ENCODE results near the gene HMX3. TPM values are rescaled to one million over a fixed set of nuclear protein-coding genes. Genes with fewer than 3 reads are reported as not detected.

Gene HMX3
- total RNA-seq, 1 experiment from 2014 or later = 0.45 TPM

DNA sequence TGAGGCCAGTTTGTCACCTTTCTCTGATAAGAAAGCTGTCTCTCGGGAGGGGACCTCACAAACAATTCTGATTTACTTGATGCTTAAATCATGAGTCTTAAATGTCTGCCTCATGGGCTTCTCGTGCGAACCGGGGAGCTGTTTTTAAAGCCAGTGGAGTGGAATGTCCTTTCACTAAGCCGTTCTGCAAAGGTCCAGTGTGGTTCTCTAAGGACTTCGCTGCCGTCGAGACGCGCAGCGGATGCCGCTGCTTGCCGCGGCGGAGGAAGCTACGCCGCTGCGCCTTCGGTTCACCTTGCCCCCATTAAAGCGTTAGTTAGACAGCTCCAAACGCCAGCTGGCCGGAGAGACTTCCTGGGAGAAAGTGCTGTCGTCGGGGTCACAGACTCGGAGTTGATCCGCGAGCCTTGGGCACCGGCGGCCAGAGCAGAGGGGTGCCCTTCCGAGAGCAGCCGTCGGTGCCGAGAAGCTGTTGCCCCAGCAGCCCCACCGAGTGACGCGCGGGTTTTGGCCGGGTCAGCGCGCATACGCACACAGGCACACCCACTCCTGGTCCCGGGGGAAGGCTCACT is 1.3 kb upstream of the HMX3 start:
- DNase-seq (ENCODE audit: low spot score) = no peak

DNA sequence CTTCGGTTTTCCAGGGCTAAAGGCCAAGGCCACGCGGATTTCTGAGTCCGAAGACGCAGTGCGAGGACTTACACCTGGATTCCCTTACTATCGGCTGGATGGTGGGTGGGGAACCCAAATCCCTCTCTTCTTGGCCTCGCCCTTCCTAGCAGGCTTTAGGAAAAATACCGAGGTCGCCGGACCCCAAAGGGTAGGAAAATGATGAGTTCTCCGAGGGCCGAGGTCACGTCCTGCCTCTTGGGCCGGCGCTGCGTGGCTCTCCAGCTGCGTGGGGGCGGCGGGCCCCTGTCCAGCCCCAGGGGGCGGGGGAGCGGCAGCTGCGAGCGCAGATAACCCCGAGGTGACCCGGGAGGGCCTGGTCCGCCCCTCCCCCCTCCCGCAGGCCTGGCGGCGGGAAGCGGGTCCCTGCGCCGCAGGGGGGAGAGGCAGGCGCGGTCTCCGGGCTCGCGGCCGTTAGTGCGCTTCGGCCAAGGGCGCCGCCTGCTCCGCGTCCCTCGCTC is 805 bp upstream of the HMX3 start:
- no peak for DNase-seq (ENCODE audit: low spot score)

DNA sequence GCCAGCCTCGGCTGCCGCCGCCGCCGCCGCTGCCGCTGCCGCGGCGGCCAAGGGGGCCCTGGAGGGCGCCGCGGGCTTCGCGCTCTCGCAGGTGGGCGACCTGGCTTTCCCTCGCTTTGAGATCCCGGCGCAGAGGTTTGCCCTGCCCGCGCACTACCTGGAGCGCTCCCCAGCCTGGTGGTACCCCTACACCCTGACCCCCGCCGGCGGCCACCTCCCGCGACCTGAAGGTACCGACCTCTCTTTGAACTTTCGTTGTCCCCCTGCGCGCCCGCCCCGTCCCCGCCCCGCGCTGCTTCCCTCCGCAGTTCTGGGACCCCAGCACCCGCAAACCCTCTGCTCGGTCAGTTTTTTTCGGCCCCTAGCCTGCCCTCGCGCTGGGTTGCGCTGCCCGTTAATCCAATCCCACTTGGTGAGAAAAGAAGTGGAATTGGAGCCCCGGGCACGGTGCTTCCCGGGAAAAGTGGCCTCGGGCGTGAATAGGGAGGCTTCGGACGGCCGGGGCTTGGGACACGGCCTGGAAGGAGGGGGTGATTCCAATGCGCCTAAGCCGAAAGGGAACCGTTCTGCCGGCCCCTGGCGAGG is 543 bp downstream of the HMX3 start:
- DNase-seq (ENCODE audit: low spot score) = no peak

DNA sequence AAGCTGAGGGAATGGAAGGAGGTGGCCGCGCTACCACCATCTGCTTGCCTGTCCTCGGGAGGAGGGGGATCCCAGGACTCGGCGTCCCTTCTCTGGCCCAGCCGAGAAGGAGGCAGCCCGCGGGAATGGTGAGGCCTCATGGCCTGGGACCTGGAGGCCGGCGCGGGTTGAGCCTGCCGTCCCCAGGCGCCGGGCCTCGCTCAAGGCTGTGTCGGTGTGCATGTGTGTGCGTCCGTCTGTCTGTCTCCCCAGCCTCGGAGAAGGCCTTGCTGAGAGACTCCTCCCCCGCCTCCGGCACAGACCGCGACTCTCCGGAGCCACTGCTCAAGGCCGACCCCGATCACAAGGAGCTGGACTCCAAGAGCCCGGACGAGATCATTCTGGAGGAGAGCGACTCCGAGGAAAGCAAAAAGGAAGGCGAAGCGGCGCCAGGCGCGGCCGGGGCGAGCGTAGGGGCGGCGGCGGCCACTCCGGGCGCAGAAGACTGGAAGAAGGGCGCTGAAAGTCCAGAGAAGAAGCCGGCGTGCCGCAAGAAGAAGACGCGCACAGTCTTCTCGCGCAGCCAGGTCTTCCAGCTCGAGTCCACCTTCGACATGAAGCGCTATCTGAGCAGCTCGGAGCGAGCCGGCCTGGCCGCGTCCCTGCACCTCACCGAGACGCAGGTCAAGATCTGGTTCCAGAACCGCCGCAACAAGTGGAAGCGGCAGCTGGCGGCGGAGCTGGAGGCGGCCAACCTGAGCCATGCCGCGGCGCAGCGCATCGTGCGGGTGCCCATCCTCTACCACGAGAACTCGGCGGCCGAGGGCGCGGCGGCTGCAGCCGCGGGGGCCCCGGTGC is 1.3 kb downstream of the HMX3 start:
- DNase-seq (ENCODE audit: low spot score) = no peak

DNA sequence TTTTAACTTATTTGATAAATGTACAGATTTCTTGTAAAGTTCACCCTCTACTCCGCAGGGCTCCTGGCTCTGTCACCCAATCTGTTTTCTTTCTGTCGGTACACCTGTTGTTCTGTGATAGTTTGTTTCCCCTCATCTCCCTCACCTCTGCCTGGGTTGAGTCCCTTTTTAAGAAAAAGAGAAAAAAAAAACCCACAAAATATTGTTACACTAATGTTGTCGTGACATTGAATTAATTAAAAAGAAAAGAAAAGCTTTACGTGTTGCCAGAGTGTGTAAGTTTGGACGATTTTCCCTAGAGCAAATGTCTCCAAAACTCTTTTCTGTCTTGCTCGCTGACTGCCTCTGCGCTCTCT is 3.4 kb downstream of the HMX3 start:
- DNase-seq (ENCODE audit: low spot score) = no peak

DNA sequence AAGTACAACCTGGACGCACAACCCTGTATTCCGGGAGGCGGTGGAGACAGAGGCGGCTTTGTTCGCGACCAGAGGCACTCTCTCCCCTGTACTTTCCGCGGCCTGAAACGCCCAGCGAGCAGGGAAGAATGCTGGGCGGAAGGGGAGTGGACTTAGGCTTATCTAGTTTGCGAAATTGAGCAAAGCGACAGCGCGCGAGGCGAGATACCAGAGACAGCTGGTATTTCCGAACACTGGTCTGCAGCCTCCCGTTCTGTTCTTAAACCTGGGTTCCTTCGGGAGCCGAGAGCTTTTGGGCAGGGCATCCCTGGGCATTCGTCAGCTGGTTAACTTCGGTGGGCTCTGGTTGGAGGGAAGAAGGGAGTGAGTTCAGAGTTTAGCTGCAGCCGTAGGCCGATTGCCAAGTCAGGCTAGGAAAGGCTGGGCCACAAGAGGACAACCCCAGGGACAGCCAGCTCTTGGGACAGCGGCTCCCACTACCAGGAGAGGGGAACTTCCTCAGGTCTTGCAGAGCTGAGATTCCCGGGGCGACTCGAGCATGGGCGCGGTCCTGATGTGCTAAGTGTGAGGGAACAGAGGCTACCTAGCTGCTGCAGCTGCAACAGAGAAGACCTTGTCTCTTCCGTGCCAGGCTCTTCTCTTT is 3.9 kb downstream of the HMX3 start:
- DNase-seq (ENCODE audit: low spot score) = no peak

DNA sequence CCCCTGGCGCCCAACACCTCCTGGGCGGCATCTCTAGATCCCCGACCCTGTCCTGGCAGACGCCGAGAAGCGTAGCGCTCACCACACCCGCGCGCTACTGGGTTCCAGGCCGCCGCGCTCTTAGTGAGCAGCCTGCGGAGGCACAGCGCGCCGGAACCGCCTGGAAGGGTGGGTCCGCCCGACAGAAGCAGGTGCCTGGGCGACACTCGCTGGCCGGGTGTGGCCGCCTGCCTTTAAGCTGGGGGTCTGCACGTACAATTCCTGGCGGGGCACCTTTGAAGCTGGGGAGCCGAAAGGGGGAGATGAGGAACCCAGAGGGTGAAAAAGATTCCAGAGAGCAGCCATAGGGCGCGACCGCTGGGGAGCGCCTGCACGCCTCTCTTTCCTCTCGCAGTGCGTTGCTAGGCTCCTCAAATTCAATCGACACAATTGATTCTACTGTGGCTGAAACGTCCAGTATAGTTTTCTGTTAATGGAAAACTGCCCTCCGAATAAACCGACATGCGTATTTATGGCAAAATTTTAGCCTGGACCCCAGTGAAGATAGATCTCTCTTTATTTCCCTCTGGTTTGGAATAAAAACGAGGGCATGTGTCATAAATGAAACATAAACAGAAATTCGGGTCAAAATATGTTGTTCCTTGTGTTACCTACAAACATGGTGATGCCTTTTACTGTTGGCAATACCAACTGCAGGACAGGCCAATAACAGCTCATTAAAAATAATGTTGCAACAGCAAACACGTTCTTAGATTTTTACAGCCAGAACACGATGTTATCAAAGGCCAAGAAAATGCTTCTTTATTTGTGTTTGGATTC is 4.6 kb downstream of the HMX3 start:
- DNase-seq (ENCODE audit: low spot score) = no peak

DNA sequence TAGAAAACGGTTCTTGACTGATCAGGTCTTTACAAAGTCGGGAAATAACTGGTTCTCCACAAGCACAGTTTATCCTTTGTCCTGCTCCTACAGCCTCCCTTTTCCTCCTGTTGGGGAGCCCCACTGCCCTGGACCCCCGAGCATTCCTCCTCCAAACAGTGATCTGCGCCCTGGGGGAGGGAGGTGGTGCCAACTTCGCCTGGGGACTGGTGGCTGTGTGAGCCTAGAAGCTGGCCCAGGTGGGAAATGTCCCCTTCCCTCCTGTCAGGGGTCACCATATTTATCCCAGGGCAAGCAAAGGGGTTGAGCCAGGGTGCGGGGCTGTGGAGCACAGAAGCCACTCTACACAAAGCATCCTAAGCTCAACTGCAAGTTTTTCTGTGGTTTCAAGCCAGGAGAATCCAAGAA is 5.2 kb downstream of the HMX3 start:
- no peak for DNase-seq (ENCODE audit: low spot score)

DNA sequence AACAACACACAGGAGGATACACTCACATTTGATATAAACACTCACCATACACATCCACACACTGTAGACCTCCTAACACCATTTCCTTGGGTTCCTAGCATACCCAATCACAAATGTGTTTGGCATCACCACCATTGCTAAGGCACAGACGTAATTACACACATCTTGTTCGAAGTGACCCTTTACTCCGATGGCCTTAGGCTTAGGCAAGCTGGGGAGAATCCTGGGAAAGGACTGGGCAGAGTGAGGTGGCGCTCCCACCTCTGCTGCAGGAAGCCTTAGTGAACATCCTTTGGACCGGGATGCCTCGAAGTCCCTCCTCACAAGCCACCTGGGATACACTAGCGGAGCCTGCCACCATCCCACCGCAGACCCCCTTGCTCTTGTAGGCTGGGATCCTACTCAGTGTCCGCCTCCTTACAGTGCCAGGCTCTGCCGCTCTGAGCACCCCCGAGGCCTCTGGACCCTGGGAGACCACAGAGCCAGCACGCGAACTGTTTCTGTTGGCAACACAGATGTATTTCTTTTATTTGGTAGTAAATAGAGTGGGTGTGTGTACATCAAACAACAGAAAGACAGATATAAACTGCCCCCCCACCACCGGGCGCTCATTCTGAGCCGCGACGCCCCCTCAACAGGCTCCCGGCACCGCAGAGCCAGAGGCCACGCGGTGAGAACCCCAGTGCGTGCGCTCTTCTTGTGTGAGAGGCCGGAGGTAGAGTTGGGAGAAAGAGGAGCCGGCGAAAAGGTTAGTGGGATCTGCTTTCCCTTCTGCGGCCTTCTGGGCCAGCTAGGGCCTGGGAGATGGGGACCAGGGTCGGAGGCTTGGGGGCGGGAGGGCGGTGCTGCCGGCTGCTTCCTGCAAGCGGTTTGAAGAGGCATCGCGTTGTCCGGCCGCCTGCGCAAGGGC is 6.3 kb downstream of the HMX3 start:
- DNase-seq (ENCODE audit: low spot score) = no peak

DNA sequence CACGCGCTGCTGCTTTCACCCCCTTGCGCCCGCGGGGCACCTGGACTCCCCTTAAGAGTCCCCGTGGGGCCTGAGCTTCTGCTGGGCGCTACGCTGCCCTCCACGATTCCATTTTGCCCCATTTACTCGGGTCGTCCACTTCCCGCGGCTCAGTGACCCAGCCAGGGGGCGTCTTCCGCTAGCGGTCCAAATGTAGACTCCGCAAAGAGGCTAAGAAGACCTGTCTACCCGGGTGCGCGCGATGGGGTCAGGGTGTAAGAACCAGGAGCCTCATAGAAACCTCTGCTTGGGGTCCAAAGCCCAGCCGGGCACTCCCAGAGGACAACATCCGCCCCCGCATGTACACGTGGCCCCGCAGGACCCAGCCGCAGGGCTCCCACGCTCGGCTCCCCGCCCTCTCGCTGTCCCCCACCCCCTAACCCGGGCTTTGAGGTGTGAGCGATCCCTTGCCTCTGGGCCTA is 7.0 kb downstream of the HMX3 start:
- DNase-seq (ENCODE audit: low spot score) = no peak

DNA sequence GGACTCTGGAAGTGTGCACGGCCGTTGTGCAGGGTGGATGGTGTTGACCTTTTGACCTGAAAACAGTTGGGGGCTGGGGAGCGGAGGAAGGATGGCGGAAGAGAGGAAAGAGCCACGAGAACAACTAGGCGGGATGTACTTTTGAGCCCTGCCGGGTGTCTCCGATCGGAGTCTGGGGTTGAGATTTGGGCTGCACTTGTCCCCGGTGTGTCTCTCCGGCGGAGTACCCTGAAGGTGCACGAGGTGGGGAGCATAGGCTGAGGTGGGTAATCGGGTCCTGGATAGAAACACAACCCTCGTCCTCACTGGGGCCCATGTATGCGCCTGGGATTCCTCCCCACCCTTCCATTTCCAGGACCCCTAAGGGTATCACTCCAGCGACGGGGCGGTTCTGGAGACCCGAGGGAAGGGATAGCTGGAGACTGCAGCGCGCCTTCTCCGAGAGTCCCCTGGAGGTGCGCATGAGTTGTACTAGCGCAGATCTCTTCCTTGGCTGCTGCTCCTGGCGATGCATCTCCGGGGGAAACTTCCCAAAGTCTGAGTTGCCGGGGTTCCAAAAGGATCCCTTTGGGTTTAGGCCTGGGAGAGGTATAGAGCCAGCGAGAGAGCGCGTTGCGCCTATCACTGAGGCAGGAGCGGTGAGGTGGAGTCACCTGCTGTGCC is 7.5 kb downstream of the HMX3 start:
- no peak for DNase-seq (ENCODE audit: low spot score)

DNA sequence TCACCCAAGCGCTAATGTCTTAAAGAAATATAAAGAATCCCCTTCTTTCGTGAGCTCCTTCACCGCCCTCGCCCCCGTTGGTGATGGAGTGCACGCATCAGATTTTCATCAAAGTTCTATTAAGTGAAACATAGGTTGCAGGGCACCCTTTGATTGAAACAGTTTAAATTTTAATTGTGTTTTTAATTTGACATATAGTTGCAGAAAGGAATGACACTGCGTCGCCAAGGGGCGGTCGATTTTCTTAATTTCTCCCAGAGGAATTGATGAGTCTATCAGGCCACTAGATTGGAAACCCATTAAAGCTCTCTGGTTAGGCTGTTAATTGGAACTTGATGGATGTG is 8.0 kb downstream of the HMX3 start:
- no peak for DNase-seq (ENCODE audit: low spot score)

DNA sequence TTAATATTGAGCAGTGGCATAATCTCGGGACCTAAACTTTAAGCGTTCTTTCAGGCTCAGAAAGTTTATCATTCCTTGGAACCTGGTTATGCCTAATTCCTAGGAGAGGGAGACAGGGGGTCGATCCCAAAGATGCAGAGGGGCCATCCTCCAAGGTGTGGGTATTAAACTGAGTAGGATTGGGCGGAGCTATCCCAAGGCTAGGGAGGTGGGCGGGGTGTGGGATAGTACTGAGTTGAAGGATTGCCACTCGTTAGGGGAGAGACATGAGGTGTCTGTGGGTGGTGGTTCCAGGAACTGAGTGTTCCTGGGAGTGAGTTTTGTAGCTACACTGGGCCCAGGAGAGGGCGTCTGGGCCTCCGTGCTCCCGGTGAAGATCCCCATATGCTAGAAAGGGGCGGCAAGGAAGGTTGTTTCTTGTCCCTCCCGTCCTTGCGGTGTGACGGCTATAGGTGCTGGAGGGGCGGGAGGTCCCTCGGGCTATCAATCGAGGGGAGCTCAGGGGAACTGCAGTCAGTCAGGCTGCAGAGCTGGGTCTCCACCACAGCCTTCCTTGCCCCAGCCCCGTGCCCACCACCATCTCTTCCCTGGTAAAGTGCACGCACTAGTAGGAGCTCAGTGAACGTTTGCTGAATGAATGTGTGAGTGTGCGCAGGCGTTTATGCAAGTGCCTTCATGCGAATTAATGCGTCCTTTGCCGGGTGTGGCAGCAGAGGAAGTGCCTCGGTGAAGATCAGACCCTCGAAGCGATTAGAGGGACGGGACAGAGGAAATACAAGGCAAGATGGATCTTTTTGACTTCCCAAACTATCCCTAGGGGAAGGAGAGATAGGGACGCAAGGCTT is 9.1 kb downstream of the HMX3 start:
- DNase-seq (ENCODE audit: low spot score) = no peak

DNA sequence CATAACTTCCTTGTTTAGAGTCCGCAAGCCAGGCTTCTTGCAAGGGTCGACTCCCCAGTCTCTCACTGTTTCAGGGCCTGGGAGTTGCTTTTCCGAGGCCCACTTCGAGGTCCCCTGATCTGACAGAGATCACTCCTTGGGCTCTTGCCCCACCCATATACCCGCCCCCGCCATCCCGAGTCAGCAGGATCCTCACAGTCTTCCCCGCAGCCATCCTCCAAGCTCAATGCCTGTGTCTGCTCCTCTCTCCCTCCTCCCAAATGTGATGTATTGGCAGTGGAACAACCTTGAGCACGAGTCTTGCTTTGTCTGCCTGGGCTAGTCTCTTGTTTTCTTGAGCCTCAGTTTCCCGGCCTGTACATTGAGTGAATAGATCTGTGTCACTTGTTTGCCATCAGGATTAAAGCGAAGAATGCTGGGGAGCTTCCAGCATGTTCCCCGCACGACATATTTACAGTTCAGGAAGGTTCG is 9.8 kb downstream of the HMX3 start:
- no peak for DNase-seq (ENCODE audit: low spot score)

DNA sequence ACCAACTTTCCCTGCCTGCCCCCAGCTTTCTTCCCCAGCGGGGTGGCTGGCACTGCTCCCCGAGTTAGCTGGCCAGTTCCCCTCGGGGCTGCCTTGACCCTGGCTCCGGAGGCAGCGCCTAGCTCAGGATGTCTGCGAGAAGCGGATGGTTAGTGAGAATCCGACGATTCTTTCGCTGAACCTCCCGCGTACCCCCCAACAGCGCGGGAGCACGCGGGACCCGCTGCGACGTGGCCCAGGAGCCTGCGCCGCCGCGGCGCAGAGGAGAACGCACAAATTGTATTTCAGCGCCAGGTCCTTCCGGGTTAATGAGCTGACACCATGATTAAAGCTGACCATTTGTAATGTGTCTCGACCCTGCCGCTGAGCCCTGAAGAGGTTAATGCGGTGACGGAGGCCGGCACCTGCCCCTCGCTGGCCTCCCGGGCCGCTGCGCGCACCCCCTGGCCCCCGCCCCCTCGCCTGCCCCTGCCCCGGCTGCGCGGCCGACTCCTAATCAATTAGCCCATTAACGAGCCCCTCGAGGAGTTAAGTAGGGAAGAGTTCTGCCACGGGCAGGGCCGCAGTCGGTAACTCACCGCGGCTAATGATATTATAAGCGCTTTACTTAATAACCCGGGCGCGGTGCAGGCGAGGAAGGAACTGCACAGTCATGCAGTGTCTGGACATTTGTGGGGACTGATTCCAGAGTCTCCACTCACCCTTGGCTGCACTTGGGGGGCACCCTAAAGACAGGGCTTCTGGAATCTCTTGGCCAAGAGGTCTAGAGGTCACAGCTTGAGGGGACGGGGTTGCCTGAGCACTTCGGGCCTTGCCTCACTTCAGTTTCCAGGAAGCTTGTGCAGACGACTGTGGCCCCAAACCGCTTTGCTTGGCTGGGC is 10.5 kb downstream of the HMX3 start:
- DNase-seq (ENCODE audit: low spot score) = no peak

DNA sequence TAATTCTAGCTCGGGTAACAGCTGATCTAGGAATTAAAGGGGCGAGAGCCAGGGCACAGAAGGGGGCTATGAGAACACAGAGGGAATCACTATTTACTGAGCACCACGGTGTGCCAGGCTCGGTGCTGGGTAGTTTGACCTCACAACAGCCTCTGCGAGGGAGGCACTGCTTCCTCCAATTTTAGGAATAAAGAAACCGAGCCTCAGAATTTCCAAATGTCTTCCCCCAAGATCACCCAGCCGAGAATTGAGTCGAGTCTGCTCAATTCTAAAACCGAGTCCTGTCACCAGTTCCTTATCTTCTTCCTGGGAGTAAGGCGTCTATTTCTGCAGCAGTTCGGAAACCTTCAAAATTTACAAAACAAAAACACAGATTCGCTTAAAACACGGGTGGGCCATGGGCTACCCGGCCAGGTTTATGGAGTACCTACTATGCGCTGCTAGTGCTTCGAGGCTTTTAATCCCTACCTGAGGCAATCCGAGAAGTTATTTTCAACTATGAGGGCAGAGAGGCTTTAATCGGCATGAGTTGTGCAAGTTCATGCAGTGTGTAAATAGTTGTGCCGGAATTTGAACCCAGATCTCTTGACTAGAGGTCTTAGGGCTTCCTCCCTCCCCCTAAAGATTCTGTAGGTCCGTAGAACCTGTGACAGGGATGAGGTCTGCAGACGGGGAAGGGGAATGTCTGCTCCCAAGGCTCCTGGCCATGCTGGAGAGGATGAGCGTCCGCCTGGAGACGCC is 11.3 kb downstream of the HMX3 start:
- no peak for DNase-seq (ENCODE audit: low spot score)

Data from H4 (cell line).